Measurements from ENCODE around the gene UGDH.
A peak's percentile ranks its signal among the peaks of the same experiment; 100 is the strongest.

Gene UGDH

DNA sequence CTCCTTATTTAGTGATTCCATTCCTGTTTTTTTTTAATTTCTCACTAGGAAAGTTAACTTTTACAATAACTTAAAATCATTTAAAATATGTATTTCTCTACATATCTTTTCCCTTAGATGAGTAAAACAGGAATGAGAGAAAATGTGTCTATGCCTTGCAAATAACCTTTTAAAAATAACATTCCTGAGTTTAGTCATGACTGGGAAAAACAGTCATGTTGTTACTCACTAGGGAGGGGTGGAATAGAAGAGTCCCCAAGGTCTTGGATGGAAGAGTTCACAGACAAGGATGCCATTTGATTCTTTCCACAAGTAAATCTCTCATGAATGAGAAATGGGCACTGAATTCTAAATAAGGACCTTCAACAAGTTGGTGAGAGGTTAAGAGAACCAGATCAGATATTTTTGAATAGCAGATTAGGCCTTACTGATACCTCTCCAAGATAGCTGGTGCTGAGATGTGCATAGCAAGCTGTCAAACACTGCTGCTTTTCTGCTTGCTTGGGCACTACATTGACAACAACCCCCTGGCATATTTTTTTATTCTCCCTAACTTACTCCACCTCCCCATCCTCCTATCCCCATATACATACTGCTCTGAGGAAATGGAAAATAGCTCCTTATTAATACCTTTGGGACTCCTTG is 25.1 kb downstream of the UGDH start:
- no peak overlapping the region for H3K4me3 ChIP-seq
- H3K27ac ChIP-seq = peak overlapping the region in 5 of 21 experiments; percentile 15 to 71 (median 28)

- Histone ChIP-seq H3K4me3 (no peak overlapping the region), H3K27ac (no peak overlapping the region)
These were observed 28.6 kb downstream of the UGDH start for GRCh38 chr4:39498727-39499020.

DNA sequence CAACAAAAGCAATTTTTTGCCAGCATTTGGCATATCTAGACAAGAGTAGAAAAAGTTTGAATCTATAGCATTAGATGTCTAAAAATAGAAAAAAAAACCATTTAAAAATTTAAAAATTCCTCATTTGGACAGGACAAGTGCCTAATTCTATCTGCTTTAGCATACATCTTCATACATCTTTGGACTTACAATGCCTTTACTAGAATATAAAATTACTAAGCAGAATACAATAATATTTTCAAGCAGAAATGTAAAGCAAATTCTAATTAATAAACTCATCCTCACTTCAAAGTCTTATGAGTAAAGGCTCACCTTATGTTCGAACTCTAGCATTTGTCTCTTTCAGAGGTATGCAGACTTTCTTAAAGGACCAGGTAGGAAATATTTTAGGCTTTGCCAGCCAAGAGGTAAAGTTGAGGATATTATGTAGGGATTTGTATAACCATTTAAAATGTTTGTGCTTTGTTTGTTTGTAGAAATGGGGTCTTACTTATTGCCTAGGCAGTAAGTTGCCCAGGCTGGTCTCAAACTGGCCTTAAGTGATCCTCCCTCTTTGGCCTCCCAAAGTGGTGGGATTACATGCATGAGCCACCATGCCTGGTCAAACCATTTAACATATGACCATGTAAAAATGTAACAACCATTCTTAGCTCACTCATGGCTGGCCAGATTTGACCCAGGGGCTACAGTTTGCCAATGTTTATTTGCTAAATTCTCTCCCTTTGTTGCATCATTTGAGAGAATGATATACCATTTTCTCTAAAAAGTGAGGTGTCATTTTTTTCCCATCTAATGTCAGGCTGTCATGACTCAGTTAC is 29.1 kb downstream of the UGDH start:
- H3K27ac ChIP-seq = no peak overlapping the region
- H3K4me3 ChIP-seq = no peak overlapping the region

- Histone ChIP-seq H3K27ac (peak overlapping the region in 1 of 21 experiments; percentile 42), H3K4me3 (no peak overlapping the region)
These were observed 31.6 kb downstream of the UGDH start for GRCh38 chr4:39495446-39496213.

DNA sequence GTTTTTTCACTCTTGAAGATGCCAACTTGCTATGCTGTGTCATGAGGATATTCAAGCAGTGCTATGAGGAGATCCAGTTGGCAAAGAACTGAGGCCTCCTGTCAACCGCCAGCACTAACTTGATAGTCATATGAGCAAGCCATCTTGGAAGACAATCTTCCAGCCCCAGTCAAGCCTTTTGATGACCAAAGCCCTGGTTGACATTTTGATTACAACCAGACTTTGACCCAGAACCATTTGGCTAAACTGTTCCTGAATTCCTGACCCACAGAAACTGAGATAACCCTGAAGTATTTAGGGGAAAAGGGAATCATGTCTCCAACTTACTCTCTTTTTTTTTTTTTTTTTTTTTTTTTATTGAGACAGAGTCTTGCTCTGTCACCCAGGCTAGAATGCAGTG is 32.9 kb downstream of the UGDH start:
- H3K4me3 ChIP-seq = no peak overlapping the region
- no peak overlapping the region for H3K27ac ChIP-seq

- no peak overlapping the region for H3K27ac ChIP-seq
- no peak overlapping the region for H3K4me3 ChIP-seq
These were observed 36.9 kb downstream of the UGDH start for GRCh38 chr4:39490322-39490721.

- Histone ChIP-seq H3K27ac (no peak overlapping the region), H3K4me3 (no peak overlapping the region)
These were observed 40.9 kb downstream of the UGDH start for GRCh38 chr4:39486221-39486804.

- Histone ChIP-seq H3K4me3 (no peak overlapping the region), H3K27ac (no peak overlapping the region)
These were observed 42.5 kb downstream of the UGDH start for GRCh38 chr4:39484582-39485272.

DNA sequence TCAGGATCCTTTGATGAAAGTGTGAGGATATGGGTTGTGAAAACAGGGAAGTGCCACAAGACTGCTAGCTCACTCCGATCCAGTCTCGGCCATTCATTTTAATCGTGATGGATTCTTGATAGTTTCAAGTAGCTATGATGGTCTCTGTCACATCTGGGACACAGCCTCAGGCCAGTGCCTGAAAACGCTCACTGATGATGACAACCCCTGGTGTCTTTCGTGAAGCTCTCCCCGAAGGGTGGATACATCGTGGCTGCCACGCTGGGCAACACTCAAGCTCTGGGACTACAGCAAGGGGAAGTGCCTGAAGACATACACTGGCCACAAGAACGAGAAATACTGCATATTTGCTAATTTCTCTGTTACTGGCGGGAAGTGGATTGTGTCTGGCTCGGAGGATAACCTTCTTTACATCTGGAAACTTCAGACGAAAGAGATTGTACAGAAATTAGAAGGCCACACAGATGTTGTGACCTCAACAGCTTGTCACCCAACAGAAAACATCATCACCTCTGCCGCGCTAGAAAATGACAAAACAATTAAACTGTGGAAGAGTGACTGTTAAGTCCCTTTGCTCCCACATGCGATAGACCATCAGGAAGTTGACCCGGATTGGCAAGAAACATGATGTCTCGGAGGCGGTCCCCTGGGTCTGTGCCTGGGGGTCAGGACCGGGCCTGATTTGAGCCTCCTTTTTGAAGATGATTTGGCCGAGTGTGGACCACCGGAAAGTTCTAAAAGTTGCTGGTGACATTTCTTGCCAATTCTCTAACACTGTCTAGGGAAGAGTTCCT is 46.1 kb downstream of the UGDH start:
- H3K27ac ChIP-seq = no peak overlapping the region
- H3K4me3 ChIP-seq = no peak overlapping the region

- Histone ChIP-seq H3K27ac (no peak overlapping the region), H3K4me3 (no peak overlapping the region)
These were observed 47.0 kb downstream of the UGDH start for GRCh38 chr4:39480251-39480650.

DNA sequence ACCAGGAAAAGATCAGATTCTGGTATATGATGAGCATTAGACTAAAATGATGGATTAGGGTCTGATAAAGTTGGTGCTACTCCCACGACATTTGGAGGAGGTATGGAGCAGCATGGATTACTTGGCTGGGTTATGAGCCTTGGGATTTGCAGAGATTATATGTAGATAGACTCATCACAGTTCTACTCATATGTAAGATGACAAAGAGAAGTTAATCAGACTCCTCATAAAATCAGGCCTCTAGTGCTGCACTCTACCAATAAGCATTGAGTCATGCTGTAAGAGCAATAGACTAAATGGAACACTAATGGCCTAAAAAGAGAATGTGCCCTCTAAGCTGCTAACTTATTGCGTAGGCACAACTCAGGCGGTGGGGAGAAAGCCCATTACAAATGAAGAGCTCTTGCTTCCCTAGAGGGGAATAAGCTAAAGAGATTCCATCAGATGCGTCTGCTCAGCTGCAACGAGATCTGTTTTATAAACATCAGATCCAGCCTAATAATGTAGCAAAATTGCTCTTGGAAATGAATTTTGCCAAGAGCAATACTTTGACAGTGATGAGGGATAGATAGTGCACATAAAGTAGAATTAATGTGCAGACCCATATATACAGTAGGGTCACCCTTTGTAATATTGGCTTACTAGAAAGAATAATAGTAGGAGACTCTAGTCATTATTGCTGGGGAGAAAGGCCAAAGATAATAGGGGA is 50.9 kb downstream of the UGDH start:
- Histone ChIP-seq H3K4me3 (no peak overlapping the region), H3K27ac (no peak overlapping the region)

GRCh38 chr4:39472396-39472795 is 54.8 kb downstream of the UGDH start:
- no peak overlapping the region for H3K27ac ChIP-seq
- no peak overlapping the region for H3K4me3 ChIP-seq

- H3K4me3 ChIP-seq = no peak overlapping the region
These were observed 56.8 kb downstream of the UGDH start for GRCh38 chr4:39470402-39470801.

GRCh38 chr4:39469429-39470077 is 57.7 kb downstream of the UGDH start:
- peak overlapping the region in 12 of 21 experiments; percentile 9 to 71 (median 41) for H3K27ac ChIP-seq
- H3K4me3 ChIP-seq = no peak overlapping the region

More at GRCh38 chr4:39470402-39470801, 56.8 kb downstream of the UGDH start:
- peak overlapping the region in 2 of 21 experiments; percentile 9 to 71 for H3K27ac ChIP-seq

DNA sequence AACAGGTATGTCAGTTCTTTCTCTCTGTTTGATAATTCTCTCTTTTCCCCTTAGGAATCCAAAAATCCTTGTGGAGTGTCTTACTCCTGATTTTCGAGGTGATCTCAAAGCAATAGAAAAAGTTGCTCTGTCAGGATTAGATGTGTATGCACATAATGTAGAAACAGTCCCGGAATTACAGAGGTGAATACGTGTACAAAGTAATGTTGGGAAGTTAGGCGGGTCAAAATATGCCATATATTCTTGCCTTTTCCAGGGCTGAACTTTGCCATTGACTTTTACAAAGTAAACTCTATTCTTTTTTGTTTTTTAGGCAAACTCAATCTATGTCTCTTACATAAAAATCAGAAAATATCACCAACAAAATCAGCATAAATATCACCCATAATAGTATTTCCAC is 59.8 kb downstream of the UGDH start:
- Histone ChIP-seq H3K4me3 (no peak overlapping the region), H3K27ac (no peak overlapping the region)

- H3K27ac ChIP-seq = no peak overlapping the region
These were observed 60.5 kb downstream of the UGDH start for GRCh38 chr4:39466747-39467146.

DNA sequence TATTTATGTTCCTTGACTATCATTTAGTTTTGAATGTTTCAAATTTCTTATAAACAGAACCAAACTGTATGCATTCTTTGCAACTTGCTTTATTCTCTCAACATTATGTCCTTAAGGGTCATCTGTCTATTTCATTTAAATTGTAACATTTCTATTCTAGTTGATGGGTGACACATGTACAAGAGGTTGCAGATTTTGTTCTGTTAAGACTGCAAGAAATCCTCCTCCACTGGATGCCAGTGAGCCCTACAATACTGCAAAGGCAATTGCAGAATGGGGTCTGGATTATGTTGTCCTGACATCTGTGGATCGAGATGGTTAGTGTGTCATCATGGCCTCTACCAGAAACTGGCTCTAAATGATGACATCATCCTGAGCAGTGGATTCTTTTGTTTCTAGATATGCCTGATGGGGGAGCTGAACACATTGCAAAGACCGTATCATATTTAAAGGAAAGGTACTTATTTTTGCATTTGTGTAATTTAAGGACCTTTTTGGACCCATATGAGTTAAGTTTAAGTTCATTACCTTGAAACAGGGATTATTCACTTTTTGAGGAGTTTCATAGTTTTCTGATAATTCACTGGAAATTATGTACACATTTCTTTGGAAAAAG is 62.2 kb downstream of the UGDH start:
- Histone ChIP-seq H3K4me3 (no peak overlapping the region), H3K27ac (no peak overlapping the region)

More at GRCh38 chr4:39466747-39467146, 60.5 kb downstream of the UGDH start:
- no peak overlapping the region for H3K4me3 ChIP-seq
